ENCODE measurements around the gene SLC7A7. TPM values are rescaled to one million over a fixed set of nuclear protein-coding genes. Genes with fewer than 3 reads are reported as not detected.
"Not testable (repeated sequence)": the region's sequence is repeated elsewhere in the genome, so short reads cannot be mapped to it uniquely, and the experiment has no call there.

SLC7A7 gene
- total RNA-seq, 1 donor from 2014 or later, result 1.9 TPM

DNA sequence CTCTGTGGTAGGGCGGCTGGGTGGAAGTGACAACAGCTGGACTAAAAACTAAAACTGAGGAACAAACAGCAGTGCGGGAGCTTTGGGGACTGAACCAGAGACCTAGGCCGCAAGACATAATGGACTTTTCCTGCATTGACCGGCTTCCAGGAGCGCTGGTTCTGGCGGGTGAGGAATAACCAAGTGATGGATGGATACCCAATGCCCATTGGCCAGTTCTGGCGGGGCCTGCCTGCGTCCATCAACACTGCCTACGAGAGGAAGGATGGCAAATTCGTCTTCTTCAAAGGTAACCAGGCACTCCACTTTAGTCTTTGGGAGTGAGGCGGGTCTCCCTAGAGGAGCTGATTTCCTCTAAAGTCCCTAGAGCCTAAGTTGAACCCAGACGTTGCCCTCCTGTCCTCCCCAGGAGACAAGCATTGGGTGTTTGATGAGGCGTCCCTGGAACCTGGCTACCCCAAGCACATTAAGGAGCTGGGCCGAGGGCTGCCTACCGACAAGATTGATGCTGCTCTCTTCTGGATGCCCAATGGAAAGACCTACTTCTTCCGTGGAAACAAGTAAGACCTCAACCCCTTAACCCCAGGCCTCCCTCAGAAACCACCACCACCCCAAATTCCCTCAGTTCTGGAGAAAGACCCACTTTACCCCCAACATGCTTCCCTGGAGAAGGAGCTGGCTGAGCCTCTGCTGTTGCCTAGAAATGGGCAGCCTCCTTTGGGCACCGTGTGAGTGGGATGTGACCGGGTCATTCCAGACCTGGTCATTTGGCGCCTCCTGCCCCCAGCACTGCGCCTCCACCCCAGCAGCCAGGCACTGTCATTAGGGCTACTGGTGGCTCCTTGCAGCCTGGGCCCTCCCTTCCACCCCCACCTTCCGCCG is 29.2 kb upstream of the SLC7A7 start:
- no peak for DNase-seq (ENCODE audit: low read depth in 2 of 2)

DNA sequence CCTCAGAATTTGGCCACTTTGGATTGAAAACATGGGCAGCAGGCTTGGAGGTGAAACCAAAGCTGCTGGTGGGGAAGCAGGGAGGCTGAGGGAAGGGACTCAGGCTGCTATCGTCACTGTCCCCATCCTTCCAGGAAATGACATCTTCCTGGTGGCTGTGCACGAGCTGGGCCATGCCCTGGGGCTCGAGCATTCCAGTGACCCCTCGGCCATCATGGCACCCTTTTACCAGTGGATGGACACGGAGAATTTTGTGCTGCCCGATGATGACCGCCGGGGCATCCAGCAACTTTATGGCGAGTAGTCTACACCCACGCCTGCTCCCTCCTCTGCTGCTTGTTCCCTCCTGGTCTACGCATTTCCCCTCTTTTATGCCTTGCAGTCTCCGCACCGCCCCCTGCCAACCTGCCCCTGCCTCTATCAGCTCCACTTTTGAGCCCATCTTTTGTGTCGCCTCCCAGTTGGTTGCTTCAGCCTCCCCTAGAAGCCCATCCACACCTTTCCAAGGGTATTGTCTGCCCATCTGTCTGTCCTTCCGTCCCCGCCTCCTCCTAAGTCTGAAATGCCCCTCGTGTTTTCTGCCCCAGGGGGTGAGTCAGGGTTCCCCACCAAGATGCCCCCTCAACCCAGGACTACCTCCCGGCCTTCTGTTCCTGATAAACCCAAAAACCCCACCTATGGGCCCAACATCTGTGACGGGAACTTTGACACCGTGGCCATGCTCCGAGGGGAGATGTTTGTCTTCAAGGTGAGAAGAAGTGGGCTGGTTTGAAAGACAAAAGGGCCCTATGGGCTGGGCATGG is 28.1 kb upstream of the SLC7A7 start:
- DNase-seq (ENCODE audit: low read depth in 2 of 2), result no peak

DNA sequence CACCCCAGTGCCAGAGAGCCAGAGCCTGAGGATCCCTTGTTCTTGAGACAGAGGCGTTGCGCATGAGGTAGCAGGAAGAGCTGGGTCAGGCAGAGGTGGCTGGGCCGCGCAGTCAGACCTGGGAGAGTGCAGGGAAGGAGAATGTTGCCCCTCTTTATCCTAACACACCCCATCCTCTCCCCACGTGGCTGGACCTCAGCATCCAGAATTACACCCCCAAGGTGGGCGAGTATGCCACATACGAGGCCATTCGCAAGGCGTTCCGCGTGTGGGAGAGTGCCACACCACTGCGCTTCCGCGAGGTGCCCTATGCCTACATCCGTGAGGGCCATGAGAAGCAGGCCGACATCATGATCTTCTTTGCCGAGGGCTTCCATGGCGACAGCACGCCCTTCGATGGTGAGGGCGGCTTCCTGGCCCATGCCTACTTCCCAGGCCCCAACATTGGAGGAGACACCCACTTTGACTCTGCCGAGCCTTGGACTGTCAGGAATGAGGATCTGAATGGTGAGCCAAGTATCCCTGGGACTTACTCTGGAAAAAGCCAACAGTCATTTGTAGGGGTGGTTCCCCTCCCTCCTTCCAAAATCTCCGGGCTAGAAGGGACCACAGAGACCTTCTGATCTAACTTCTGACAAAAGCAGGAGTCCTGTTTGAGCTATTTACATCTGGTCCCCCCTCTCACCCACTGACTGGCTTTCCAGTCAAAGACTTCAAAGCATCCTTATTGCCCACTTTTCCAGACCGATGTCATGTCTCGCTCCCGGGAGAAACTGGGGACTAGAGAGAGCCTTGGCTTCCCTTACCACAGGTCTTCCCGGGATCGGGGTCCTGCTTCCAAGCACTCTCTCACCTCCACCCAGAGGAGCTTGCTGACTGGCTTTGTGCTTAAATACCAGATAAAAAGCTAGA is 27.2 kb upstream of the SLC7A7 start:
- DNase-seq (ENCODE audit: low read depth in 2 of 2), result no peak

DNA sequence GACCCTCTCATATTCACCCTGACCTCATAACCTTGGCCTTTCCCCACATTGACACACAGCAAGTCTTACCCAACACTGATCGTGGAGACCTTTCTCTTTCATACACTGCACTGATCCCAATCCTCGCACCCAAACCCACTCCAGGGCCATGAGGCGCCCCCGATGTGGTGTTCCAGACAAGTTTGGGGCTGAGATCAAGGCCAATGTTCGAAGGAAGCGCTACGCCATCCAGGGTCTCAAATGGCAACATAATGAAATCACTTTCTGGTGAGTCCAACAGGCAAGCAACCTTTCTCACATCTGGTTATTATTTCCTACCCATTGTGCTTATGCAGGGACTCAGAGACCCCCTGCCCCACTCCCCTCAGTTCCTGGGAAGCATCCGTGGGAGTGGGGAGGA is 26.5 kb upstream of the SLC7A7 start:
- no peak for DNase-seq (ENCODE audit: low read depth in 2 of 2)

DNA sequence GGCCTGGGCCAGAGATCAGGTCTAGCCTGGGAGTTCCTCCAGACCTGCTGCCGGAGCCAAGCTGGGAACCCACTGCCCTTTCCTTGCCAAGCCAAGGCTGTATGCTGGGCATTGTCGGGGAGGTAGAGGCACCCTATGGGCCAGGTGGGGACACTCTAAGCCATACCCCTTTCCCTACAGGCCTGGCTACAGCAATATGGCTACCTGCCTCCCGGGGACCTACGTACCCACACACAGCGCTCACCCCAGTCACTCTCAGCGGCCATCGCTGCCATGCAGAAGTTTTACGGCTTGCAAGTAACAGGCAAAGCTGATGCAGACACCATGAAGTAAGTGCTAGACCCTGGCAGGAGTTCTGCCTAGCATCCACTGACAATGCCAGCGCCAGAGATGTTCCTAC is 26.1 kb upstream of the SLC7A7 start:
- no peak for DNase-seq (ENCODE audit: low read depth in 2 of 2)

DNA sequence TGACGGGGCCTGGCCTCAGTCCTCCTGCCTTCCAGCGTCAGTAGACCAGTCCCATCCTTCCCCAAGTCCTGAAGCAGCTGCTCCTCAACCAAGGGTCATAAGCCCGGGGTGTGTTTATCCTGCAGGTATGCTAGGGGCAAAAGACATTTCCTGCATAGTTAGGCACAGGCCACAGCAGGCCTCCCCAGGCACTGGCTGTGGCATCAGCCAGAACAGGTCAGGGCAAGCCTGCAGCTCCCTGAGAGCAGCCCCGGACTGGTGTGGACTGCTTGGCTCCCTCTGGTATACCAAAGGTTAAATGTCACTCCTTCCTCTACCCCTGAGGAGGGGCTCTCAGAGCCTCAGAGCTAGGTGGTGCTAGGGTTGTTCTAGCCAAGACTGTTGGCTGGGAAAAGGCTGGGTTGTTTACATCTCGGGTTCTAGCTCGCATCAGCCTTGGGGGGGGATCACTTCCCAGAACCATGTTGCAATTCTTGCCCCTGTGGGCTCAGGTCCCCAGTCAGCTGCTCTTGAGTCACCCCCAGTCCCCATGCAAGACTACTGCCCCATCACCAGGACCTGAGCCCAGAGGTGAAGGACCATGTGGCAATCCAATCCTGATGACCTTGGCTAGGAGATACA is 24.0 kb upstream of the SLC7A7 start:
- DNase-seq (ENCODE audit: low read depth in 2 of 2), result no peak

DNA sequence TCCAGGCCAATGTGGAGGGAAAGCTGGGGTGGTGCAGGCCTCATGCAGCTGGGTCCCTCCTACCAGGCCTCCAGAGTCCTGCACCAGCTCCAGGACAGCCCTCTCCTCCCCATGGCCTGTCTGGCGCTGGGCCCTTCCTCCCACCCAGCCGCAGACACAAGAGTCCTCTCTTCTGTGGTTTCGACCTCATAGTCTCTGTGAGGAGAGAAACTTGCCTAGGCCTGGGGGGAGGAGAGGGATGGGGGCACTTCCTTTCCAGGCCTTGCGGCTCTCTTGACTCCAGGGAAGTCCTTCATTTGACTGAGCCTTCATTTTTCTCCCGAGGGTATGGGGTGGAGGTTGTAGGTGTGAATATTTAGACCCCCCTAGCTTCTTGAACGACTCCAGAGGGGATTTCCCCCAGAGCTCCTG is 23.4 kb upstream of the SLC7A7 start:
- DNase-seq (ENCODE audit: low read depth in 2 of 2), result peak in 1 of 2 donors; percentile 26

DNA sequence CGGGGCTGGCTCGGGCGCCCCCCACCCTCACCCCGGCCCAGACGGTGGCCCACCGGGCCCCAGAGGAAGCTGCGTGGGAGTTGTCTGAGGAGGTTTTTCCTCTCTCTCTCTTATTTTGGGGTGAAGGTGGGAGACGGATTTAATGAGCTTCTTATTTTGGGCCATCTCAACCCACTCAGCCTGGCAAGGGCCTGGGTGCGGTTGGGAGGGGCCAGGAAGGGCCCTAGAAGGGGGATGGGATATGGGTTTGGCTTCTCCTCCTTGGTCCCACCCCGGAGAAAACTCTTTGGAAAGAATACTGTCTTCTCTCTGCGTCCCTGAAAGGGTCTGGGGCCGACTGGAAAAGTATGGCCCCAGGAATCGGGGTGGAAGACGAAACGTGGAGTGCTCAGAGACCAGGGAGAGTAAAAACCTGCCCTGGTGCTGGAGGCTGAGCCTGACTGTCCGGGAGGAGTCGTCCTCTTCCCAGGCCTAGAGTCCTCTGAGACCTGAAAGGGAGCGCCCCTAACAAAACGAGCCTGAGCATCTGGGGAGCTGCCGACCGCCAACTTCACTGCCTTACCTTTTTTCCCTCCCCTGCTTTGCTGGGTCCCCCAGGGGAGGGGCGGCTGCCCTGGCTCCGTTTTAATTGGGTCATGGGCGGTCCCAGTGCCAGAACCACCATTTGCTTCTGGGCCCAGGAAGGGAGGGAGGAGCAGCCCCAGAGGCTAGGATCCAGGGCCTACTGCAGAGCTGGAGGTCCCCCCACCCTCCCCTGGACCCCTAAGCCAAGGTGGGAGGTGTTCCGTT is 22.7 kb upstream of the SLC7A7 start:
- peak in 1 of 2 donors; percentile 21 for DNase-seq (ENCODE audit: low read depth in 2 of 2)

DNA sequence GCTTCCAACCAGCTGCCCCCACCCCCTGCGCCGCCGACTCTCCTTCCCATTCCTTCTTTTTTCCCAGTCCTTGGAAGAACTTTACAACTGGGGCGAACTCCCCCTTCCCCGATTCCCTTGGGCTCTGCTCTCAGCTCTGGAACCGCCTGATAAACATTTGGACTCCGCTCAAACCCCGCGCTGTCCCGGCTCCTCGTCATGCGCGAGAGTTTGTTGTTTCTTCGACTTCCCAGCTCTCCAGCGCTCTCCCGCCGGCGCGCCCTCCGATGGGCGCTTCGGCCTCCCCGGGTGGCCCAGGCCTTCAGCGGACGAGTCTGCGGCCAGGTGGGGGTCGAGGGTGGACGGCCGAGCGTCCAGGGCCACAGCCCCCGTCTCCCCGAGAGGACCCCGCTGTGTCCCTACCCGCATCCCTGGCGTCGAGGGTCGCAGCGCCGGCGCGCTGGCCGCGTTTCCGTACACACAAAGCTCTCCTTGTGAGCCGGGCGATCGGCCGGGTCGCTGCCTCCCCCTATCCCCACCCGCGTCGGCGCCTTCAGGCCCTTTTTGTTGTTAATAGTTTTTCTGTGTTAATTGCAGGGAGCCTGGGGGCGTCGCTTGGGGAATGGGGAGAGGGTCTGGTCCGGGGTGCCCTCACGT is 22.0 kb upstream of the SLC7A7 start:
- peak in 1 of 2 donors; percentile 69 for DNase-seq (ENCODE audit: low read depth in 2 of 2)

DNA sequence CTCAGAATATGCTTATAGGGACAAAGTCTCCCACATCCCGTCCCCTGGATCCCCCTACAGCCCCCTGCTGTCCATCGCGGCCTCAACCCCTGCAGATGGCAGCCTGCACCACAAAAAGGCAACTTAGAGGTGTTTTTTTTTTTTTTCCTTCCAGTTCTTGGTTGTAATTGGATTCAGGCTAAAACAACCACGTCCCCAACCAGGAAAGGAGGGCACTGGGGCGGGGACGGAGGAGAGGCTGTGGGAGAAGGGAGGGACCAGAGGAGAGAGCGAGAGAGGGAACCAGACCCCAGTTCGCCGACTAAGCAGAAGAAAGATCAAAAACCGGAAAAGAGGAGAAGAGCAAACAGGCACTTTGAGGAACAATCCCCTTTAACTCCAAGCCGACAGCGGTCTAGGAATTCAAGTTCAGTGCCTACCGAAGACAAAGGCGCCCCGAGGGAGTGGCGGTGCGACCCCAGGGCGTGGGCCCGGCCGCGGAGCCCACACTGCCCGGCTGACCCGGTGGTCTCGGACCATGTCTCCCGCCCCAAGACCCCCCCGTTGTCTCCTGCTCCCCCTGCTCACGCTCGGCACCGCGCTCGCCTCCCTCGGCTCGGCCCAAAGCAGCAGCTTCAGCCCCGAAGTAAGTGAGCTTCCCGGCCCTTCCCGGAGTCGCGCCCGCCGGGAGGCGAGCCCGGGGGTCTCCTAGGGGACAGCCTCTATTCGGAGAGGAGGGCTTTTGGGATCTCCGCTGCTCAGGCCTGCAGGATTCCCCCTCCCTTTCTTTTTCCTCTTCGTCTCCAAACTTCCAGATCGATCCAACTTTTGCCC is 21.3 kb upstream of the SLC7A7 start, which contains the start of gene MMP14:
Gene MMP14 (plus strand): TSS at position 285 of the 813 bp plus-strand sequence. CDS start 233 bp downstream, at position 518.
- DNase-seq (ENCODE audit: low read depth in 2 of 2), result peak in 1 of 2 donors; percentile 89

DNA sequence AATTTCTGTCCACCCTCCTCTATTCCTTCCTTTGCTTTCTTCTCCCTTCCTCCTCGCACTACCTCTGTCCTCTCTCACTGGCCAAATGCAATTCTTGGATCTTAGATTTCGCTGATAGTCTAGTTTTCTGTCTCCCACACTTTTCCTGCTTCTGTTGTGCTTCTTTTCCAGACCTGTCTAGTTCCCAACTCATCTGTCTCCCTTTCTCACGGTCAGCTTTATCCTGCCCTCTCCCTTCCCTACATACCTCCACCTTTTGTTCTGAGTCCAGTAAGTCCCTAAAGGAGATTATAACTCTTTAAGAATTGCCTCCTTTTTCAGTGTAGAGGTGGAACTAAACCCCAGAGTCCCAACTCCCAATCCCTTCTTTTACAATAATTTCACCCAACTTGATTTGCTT is 20.3 kb upstream of the SLC7A7 start:
- no peak for DNase-seq (ENCODE audit: low read depth in 2 of 2)

DNA sequence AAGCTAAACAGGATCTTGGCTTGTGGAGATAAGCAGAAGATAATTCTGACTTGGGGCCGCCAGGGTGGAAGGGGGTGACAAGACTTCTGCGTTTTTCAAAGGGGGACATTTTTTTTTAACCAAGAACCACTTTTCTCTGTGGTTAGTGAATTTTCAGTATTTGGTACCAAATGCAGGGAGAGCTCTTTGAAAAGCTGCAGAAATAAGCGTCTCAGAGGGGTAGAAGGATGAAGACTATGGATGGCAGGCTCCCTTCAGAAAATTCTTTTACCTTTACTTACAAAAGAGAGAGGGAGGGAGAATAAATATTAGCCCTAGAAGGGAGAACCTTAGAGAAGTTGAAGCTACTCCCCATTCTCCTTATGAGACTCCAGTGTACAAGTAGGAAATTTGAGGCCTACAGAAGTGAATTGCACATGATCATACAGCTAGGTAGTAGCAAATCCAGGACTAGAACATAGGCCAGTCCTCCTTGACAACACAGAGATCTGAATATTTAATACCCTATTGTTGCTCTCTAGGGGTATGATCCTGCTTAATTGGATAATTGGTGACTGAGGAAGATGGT is 15.3 kb upstream of the SLC7A7 start:
- DNase-seq (ENCODE audit: low read depth in 2 of 2), result no peak

DNA sequence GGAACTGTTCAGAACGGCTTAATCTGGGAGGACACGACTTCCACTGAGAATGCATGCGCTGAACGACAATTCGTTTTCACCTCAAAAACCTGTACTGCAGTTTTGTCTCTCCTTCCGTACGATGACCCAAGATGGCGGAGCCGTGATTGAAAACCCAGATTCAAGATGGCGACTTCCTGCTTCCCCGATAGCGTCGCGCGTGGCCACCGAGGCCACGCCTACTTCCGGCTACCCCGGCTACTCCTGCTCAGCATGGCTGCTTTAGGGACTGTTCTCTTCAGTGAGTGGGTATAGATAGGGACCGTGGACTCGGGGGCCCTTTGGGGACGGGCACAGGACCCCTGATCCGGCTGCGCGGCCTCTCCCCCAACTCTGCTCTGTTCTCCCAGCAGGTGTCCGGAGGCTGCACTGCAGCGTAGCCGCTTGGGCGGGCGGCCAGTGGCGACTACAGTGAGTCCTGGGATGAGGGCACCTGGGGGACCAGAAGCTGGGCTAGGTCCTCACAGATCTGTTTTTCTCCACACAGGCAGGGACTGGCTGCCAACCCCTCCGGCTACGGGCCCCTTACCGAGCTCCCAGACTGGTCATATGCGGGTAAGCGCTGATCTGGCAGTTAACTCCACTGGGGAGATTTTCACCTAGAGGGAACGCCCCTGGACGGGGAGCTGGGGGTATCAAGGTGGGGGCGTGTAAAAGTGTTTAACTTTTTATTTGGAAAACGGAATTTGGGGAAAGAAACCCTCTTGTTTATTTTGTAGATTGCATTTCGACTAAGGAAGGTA is 14.6 kb upstream of the SLC7A7 start, which contains the start of gene MRPL52:
Gene MRPL52 (plus strand): TSS at position 227 of the 782 bp plus-strand sequence. CDS start 26 bp downstream, at position 253.
- DNase-seq (ENCODE audit: low read depth in 2 of 2), result peak; percentile 80 to 89

DNA sequence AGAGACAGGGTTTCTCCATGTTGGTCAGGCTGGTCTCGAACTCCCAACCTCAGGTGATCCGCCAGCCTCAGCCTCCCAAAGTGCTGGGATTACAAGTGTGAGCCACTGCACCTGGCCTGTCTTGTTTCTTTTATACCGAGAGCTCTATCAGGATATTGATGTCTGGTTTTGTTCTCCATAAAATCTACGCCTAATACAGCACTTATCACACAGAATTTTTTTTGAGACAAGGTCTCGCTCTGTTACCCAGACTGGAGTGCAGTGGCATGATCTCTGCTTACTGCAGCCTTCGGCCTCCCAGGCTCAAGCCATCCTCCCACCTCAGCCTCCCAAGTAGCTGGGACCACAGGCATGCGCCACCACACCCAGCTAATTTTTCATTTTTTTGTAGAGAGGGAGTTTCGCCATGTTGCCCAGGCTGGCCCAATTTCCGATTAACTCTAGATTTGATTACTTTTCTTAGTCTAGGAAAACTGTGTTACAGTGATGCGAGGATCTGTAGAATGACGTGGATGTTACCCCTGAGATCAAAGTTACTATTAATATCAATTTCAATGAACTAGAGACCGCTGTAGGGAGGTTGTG is 13.9 kb upstream of the SLC7A7 start:
- not testable (repeated sequence) for DNase-seq (ENCODE audit: low read depth in 2 of 2)

DNA sequence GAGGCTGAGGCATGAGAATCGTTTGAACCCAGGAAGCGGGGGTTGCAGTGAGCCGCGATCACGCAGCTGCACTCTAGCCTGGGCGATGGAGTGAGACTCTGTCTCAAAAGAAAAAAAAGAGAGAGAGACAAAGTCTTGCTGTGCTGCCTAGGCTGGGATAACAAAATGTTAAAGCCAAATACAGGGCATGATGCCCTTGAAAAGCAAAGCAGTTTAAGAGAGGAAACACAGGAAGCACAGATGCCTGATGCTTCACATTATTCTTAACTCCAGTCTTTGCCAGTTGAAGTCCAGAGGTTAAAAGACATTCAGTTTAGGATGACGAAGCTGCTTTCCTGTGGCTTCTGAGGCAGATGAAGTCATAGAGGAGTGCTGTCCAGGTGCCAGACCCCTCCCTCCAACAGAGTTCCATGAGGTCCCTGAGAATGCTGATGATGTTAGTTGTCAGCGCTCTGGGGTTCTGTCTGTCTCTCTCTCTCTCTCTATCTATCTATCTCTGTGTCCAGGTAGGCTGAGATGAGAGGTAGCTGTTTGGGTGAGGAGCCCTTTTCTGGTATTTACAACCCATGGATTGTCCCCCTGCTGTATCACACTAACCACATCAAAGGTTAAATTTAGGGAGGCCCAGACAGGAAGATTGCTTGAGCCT is 9.6 kb upstream of the SLC7A7 start:
- peak in 1 of 2 donors; percentile 93 for DNase-seq (ENCODE audit: low read depth in 2 of 2)

DNA sequence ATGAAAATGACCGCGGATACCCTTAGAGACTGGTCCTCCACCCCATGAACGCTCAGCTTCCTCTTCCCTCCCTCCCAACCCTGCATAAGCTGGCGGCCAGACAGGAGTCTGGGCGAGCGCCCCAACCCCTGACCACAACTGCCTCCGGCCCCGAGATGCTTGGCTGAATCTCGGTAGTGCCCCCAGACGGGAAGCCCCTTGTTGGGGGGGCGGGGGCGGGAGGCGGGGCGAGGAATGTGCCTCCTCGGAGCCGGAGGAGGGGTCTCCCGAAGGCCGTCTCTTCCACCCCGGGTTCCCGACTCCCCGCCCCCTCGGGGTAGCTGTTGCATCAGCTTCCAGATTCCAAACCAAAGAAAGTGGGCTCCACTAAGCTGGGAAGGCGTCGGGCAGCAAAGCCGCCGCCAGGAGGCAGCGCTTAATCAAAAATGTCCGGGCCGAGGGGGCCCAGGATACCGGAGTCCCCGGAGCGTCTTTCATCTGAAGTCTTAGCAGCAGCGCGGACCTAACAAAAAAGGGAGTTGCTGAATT is 7.4 kb upstream of the SLC7A7 start:
- DNase-seq (ENCODE audit: low read depth in 2 of 2), result peak in 1 of 2 donors; percentile 79

All from dermis microvascular lymphatic vessel endothelial cell (primary cell).